HCT116 (cell line): ENCODE data around the gene COX7B.
"Not testable (repeated sequence)": the region's sequence is repeated elsewhere in the genome, so short reads cannot be mapped to it uniquely, and the experiment has no call there.

ENCODE experiments used
- CTCF ChIP-seq, 3 experiments: fragments of 200-600 bp in 1 of 3; sonication (generic) in 1 of 3; IDR thresholded peaks in 2 of 3; conservative IDR thresholded peaks in 1 of 3; 2 replicates each; pipeline ENCODE4 v1.5.1; 2012 to 2017; ENCODE audit warnings: low read depth in 2 of 3, low read length in 2 of 3, antibody characterized with exemption in 1 of 3, borderline replicate concordance in 1 of 3, control low read depth in 1 of 3, mild to moderate bottlenecking in 1 of 3, mixed read lengths in 1 of 3, mixed run types in 1 of 3, moderate library complexity in 1 of 3; ENCODE audit not compliant: insufficient read depth in 1 of 3
- EGR1 ChIP-seq: IDR thresholded peaks from 2 replicates; pipeline ENCODE4 v1.6.1; 2012; ENCODE audit warnings: low read depth
- REST ChIP-seq: IDR thresholded peaks from 2 replicates; pipeline ENCODE4 v1.6.1; 2012; ENCODE audit warnings: low read depth
- SP1 ChIP-seq: IDR thresholded peaks from 2 replicates; pipeline ENCODE4 v1.6.1; 2012; ENCODE audit warnings: low read depth
- TCF7L2 ChIP-seq: IDR thresholded peaks from 2 replicates; pipeline ENCODE4 v1.7.0; 2011; ENCODE audit warnings: borderline replicate concordance, inconsistent platforms; ENCODE audit not compliant: insufficient read depth, insufficient read length; ENCODE audit errors: extremely low read depth
- YY1 ChIP-seq: IDR thresholded peaks from 2 replicates; pipeline ENCODE4 v1.6.1; 2011; ENCODE audit warnings: low read length, low read depth, moderate library complexity, mild to moderate bottlenecking; ENCODE audit not compliant: insufficient replicate concordance; ENCODE audit errors: extremely low read depth
- ZNF274 ChIP-seq: fragments of 200-500 bp; sonication (Bioruptor generic); IDR thresholded peaks from 2 replicates; pipeline ENCODE4 v1.6.1; 2014; ENCODE audit warnings: mild to moderate bottlenecking, low read depth, low read length, inconsistent platforms

GRCh38 chrX:77881418-77881817 is 17.9 kb upstream of the COX7B start:
- TF ChIP-seq EGR1; ZNF274; SP1; REST; CTCF (IDR thresholded peaks at IDR 0.05 in 2 of 3, conservative IDR thresholded peaks at IDR 0.05 in 1 of 3; ENCODE audit: borderline replicate concordance in 1 of 3, insufficient read depth in 1 of 3, low read depth in 2 of 3, low read length in 2 of 3); YY1; TCF7L2: not testable (repeated sequence)
